HepG2 (cell line): ENCODE measurements around the gene NTSR2. TPM values are rescaled to one million over a fixed set of nuclear protein-coding genes. Genes with fewer than 3 reads are reported as not detected.
A peak's percentile ranks its signal among the peaks of the same experiment; 100 is the strongest.

Experiments
- ATAC-seq: fragments of 200-7000 bp; cut with Tn5 transposase; 3 replicates; pipeline ENCODE4 v1.9.1; 2020; ENCODE audit warnings: mild to moderate bottlenecking, moderate library complexity
- BruUV-seq: library from RNA; stranded (reverse); fragments of 400-500 nt; replicated peaks from 2 replicates; lab custom pipeline; 2021; lab: Mats Ljungman, UMichigan
- CTCF ChIA-PET: fragments of 300-600 bp; formaldehyde crosslinking; extraction: SDS; loops from one replicate; lab custom pipeline; 2021; ENCODE audit warnings: low total read pairs, inconsistent platforms, low intra/inter-chr PET ratio; lab: Yijun Ruan, JAX
- POLR2A ChIA-PET: fragments of 350-600 bp; sonication (Branson Sonifier 250); formaldehyde crosslinking; loops from one replicate; lab custom pipeline; 2020; ENCODE audit warnings: antibody characterized with exemption, inconsistent platforms; lab: Yijun Ruan, JAX
- DNase-seq: peaks from one replicate; pipeline ENCODE4 v3.0.0-alpha.2; 2015; ENCODE audit warnings: low spot score
- FAIRE-seq: peaks from 3 replicates; lab custom pipeline; 2011; peaks lifted over from hg19 to GRCh38; lab: Jason Lieb, UNC
- H2AFZ ChIP-seq: one replicate; pipeline ENCODE4 v1.6.1; 2011; ENCODE audit warnings: low read length, inconsistent platforms
- H3K27ac ChIP-seq: fragments of 300-600 bp; 3 replicates; pipeline ENCODE4 v1.8.0; 2011; ENCODE audit warnings: mixed run types, mild to moderate bottlenecking, mixed read lengths, low read length, inconsistent platforms; ENCODE audit not compliant: insufficient read depth; ENCODE audit errors: extremely low read length
- H3K27me3 ChIP-seq, 2 experiments: fragments of 200-600 bp in 1 of 2; 2 replicates in 1 of 2; 3 replicates in 1 of 2; pipeline versions ENCODE4 v1.6.0 to v1.8.0; 2011; ENCODE audit warnings: low read length in 2 of 2, mild to moderate bottlenecking in 2 of 2, moderate library complexity in 2 of 2, inconsistent platforms in 1 of 2; ENCODE audit not compliant: insufficient read depth in 2 of 2, control insufficient read depth in 1 of 2
- H3K36me3 ChIP-seq, 2 experiments: fragments of 200-600 bp in 1 of 2; replicated peaks in 1 of 2; 2 replicates in 1 of 2; 3 replicates in 1 of 2; pipeline versions ENCODE4 v1.5.1 to v1.8.0; 2011; ENCODE audit warnings: low read length in 2 of 2, inconsistent platforms in 1 of 2; ENCODE audit not compliant: insufficient read depth in 2 of 2, control insufficient read depth in 1 of 2
- H3K4me1 ChIP-seq: 2 replicates; pipeline ENCODE4 v1.5.1; 2012; ENCODE audit warnings: low read length, inconsistent platforms; ENCODE audit not compliant: insufficient read depth
- H3K4me2 ChIP-seq: 2 replicates; pipeline ENCODE4 v1.6.0; 2011; ENCODE audit warnings: low read depth, low read length, inconsistent platforms
- H3K4me3 ChIP-seq, 3 experiments: fragments of 200-600 bp in 1 of 3; sonication (generic), shearing (Covaris generic) in 1 of 3; replicated peaks in 1 of 3; 2 replicates each; pipeline ENCODE4 v1.5.1; 2011 to 2016; ENCODE audit warnings: low read length in 3 of 3, inconsistent platforms in 2 of 3, low read depth in 2 of 3, mild to moderate bottlenecking in 2 of 3, control low read depth in 1 of 3, mixed read lengths in 1 of 3; ENCODE audit not compliant: insufficient read depth in 1 of 3
- H3K79me2 ChIP-seq: one replicate; pipeline ENCODE4 v1.6.1; 2011; ENCODE audit warnings: low read length, inconsistent platforms; ENCODE audit not compliant: insufficient read depth
- H3K9ac ChIP-seq: 2 replicates; pipeline ENCODE4 v1.6.0; 2011; ENCODE audit warnings: mild to moderate bottlenecking, low read depth, low read length, inconsistent platforms; ENCODE audit not compliant: insufficient read depth
- H3K9me3 ChIP-seq: 2 replicates; pipeline ENCODE4 v1.5.1; 2012; ENCODE audit warnings: mild to moderate bottlenecking, low read length
- H4K20me1 ChIP-seq: 2 replicates; pipeline ENCODE4 v1.6.0; 2011; ENCODE audit warnings: inconsistent platforms, mild to moderate bottlenecking, low read length, moderate library complexity; ENCODE audit not compliant: insufficient read depth
- ATAD3A ChIP-seq: sonication (generic); formaldehyde crosslinking; IDR thresholded peaks from 2 replicates; pipeline ENCODE4 v1.4.0; 2020; ENCODE audit warnings: missing genetic modification reagents
- CERS6 ChIP-seq: sonication (generic); formaldehyde crosslinking; IDR thresholded peaks from 2 replicates; pipeline ENCODE4 v1.5.0; 2020; ENCODE audit warnings: missing genetic modification reagents
- GATAD2A ChIP-seq: IDR thresholded peaks from 2 replicates; pipeline ENCODE4 v1.6.1; 2016
- IKZF4 ChIP-seq: sonication (generic); formaldehyde crosslinking; IDR thresholded peaks from 2 replicates; pipeline ENCODE4 v1.5.1; 2020; ENCODE audit warnings: borderline replicate concordance, mild to moderate bottlenecking, low read depth, missing genetic modification reagents; ENCODE audit errors: not compliant biosample characterization
- PAXIP1 ChIP-seq: sonication (generic); formaldehyde crosslinking; conservative IDR thresholded peaks from 2 replicates; pipeline ENCODE4 v1.4.0; 2020; ENCODE audit warnings: mild to moderate bottlenecking, missing genetic modification reagents, moderate library complexity
- RBFOX2 ChIP-seq: fragments of 200-400 bp; formaldehyde crosslinking; IDR thresholded peaks from 2 replicates; pipeline ENCODE4 v1.6.1; 2017; ENCODE audit warnings: low read depth, mild to moderate bottlenecking, low read length
- RBM22 ChIP-seq: fragments of 200-400 bp; formaldehyde crosslinking; optimal IDR thresholded peaks from 2 replicates; pipeline ENCODE3; 2017; ENCODE audit warnings: mild to moderate bottlenecking, low read length, moderate library complexity
- SP2 ChIP-seq: sonication (generic); formaldehyde crosslinking; IDR thresholded peaks from 2 replicates; pipeline ENCODE4 v1.5.1; 2020; ENCODE audit warnings: mild to moderate bottlenecking, missing genetic modification reagents
- ZNF160 ChIP-seq: sonication (generic); formaldehyde crosslinking; IDR thresholded peaks from 2 replicates; pipeline ENCODE4 v1.8.0; 2022; ENCODE audit warnings: mild to moderate bottlenecking, inconsistent platforms, missing genetic modification reagents
- ZNF263 ChIP-seq: sonication (generic); formaldehyde crosslinking; IDR thresholded peaks from 2 replicates; pipeline ENCODE4 v1.4.0; 2020; ENCODE audit warnings: missing genetic modification reagents
- WGBS: methylation state at CpG from one replicate; pipeline ENCODE4 v1.1.6; 2017; ENCODE audit warnings: low lambda C conversion rate; 5-methylcytosine and 5-hydroxymethylcytosine counted together
- in situ Hi-C: cut with HindIII; loops from 2 replicates; pipeline ENCODE4 v1.10.0; 2017; ENCODE audit warnings: low pct_unique_long_range_greater_than_20kb; ENCODE audit not compliant: extremely low pct_ligation_motif_present
- intact Hi-C: fragments of 100-400 bp; cut with micrococcal nuclease; formaldehyde crosslinking; loops from one replicate; pipeline ENCODE4 v1.10.0; 2022; ENCODE audit not compliant: unreplicated experiment
- polyA plus RNA-seq, 8 experiments: library from polyadenylated mRNA; depleted of rRNA in 3 of 8; stranded (reverse) in 7 of 8; unstranded in 1 of 8; fragments of >200 nt; fragmentation: Illumina TruSeq in 4 of 8; extraction: Trizol in 4 of 8; gene quantifications; 2 replicates each; pipeline versions ENCODE4 v1.2.1 to v1.2.3, GENCODE V29; 2011 to 2016; ENCODE audit warnings: low read depth in 4 of 8, missing spikeins in 1 of 8, mixed read lengths in 1 of 8; ENCODE audit not compliant: insufficient read depth in 1 of 8
- total RNA-seq, 5 experiments: library from RNA; depleted of rRNA; stranded (reverse); fragments of >200 nt; fragmentation: Illumina TruSeq; extraction: Trizol; gene quantifications; 2 replicates each; pipeline ENCODE4 v1.2.3, GENCODE V29; 2016; ENCODE audit warnings: low read depth in 1 of 5

The NTSR2 gene
- total and polyA plus RNA-seq, 2 of the 13 experiments (the other 11 are each of a cell fraction or from before 2014, with no cell fraction given), result not detected

DNA sequence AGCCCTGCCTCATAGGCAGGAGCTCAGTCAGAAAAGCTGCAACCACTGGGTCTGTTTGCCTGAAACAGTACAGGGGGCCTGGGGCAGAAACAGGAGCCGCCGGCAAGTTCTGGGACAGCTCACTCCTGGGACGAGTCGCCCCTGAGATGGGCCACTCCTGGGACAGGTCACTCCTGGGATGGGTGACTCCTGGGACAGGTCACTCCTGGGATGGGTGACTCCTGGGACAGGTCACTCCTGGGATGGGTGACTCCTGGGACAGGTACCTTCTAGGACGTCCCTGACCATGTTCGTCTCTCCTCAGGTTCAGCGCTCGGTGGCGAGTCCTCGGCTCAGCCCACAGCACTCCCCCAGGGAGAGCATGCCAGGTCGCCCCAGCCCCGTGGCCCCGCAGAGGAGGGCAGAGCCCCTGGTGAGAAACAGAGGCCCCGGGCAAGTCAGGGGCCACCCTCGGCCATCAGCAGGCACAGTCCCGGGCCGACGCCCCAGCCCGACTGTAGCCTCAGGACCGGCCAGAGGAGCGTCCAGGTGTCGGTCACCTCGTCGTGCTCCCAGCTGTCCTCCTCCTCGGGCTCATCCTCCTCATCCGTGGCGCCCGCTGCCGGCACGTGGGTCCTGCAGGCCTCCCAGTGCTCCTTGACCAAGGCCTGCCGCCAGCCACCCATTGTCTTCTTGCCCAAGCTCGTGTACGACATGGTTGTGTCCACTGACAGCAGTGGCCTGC, 51.8 kb downstream of the NTSR2 start:
- H2AFZ ChIP-seq, result no peak overlapping the region
- ChIA-PET CTCF (no interaction called here), POLR2A (no interaction called here)
- H3K4me1 ChIP-seq, result no peaks in the 10 kb centered on the region
- peak; percentile 26 for ATAC-seq
- no peaks in the 10 kb centered on the region for H4K20me1 ChIP-seq
- no peaks in the 10 kb centered on the region for H3K79me2 ChIP-seq
- H3K4me3 ChIP-seq, result no peak overlapping the region
- in situ Hi-C loops (no loop called here), intact Hi-C loops (no loop called here)
- H3K36me3 ChIP-seq, result peaks cover 65 to 99% of the 10 kb centered on the region in 2 experiments
- H3K27me3 ChIP-seq, result no peaks in the 10 kb centered on the region
- BruUV-seq, result no TSS peak
- no peak for DNase-seq
- TF ChIP-seq RBFOX2 (0 out of 2 replicates have a peak, but pooled peaks have one; percentile 20), GATAD2A (CRISPR knock-in tag) (no peak), ATAD3A (no peak), ZNF263 (CRISPR knock-in tag) (peak; percentile 38; the same call in 1 of the 2 replicates), ZNF160 (CRISPR knock-in tag) (no peak), IKZF4 (CRISPR knock-in tag) (no peak)
- no peak overlapping the region for H3K27ac ChIP-seq
- no peaks in the 10 kb centered on the region for H3K9me3 ChIP-seq
- no peak overlapping the region for H3K9ac ChIP-seq
- 96% methylated on average over 28 of the region's 33 CpGs for WGBS
- H3K4me2 ChIP-seq, result no peak overlapping the region
- no peak for FAIRE-seq

DNA sequence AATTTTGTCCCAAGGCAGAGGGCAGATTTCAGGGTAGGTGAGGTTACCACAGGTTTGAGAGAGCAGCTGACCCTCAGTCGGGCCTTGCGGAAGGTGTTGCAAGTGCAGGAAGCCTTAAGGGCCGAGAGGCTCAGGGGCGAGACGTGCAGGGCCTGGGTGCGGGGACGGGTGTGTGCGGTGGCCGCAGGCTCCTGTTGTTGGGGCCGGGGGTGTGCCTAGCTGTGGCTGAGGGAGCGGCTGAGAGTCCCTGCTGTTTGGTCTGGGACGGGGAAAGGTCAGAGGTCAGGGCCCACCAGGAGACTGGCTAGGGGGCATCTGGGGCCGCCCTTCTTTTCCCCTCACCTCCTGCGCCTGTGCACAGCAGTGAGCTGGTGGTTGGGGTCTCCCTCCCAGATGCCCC, 52.5 kb downstream of the NTSR2 start:
- H3K9ac ChIP-seq, result no peak overlapping the region
- no peak overlapping the region for H2AFZ ChIP-seq
- 98% methylated on average over 13 of the region's 14 CpGs for WGBS
- ATAC-seq (peak; percentile 5; the same call in 2 of the 3 replicates), FAIRE-seq (no peak), DNase-seq (no peak)
- no peaks in the 10 kb centered on the region; the same call in 1 of the 2 replicates for H4K20me1 ChIP-seq
- ChIA-PET CTCF (no interaction called here), POLR2A (no interaction called here)
- no peaks in the 10 kb centered on the region for H3K27me3 ChIP-seq
- peaks cover 66 to 99% of the 10 kb centered on the region in 2 experiments for H3K36me3 ChIP-seq
- no peak overlapping the region for H3K4me3 ChIP-seq
- intact Hi-C loops, result no loop called here
- in situ Hi-C loops, result no loop called here
- TF ChIP-seq CERS6 (CRISPR knock-in tag) (0 out of 2 replicates have a peak, but pooled peaks have one; percentile 11), SP2 (CRISPR knock-in tag) (no peak), RBM22 (peak; percentile 67), PAXIP1 (CRISPR knock-in tag) (no peak)
- no peaks in the 10 kb centered on the region for H3K9me3 ChIP-seq
- H3K27ac ChIP-seq, result no peak overlapping the region
- H3K79me2 ChIP-seq, result no peaks in the 10 kb centered on the region
- BruUV-seq, result no TSS peak
- no peak overlapping the region for H3K4me2 ChIP-seq
- H3K4me1 ChIP-seq, result no peaks in the 10 kb centered on the region
